Posterior cingulate gyrus (tissue), 11 donors: ENCODE results near the gene SEMA6B.
"Not testable (repeated sequence)": the region's sequence is repeated elsewhere in the genome, so short reads cannot be mapped to it uniquely, and the experiment has no call there.

Source experiments
- DNase-seq, 10 donors: peaks; one replicate each; pipeline versions ENCODE4 v3.0.0 to v3.0.0-alpha.2; 2020 to 2021; ENCODE audit warnings: mixed read lengths in 3 of 10
- intact Hi-C: fragments of 100-400 bp; cut with DNase I; formaldehyde crosslinking; loops from one replicate; pipeline ENCODE4 v1.15.1; 2023

SEMA6B gene

GRCh38 chr19:4553775-4554174 lies 5.7 kb downstream of the SEMA6B start:
- intact Hi-C loops, result no loop called here

GRCh38 chr19:4553092-4553695 lies 6.3 kb downstream of the SEMA6B start:
- no peak for DNase-seq
- intact Hi-C loops, result no loop called here

More at GRCh38 chr19:4553775-4554174, 5.7 kb downstream of the SEMA6B start:
- DNase-seq, result no peak

- DNase-seq, result no peak
- intact Hi-C loops, result no loop called here
These were observed 7.0 kb downstream of the SEMA6B start for GRCh38 chr19:4552525-4552819.

- intact Hi-C loops, result no loop called here
- DNase-seq, result no peak
These were observed 8.9 kb downstream of the SEMA6B start for GRCh38 chr19:4550479-4551050.

GRCh38 chr19:4550018-4550417 lies 9.5 kb downstream of the SEMA6B start:
- intact Hi-C loops, result no loop called here
- no peak for DNase-seq

- intact Hi-C loops, result no loop called here
- DNase-seq, result no peak
These were observed 11.3 kb downstream of the SEMA6B start for GRCh38 chr19:4548238-4548584.

- no peak for DNase-seq
- intact Hi-C loops, result no loop called here
These were observed 11.9 kb downstream of the SEMA6B start for GRCh38 chr19:4547303-4548237.

GRCh38 chr19:4543842-4544647 lies 15.4 kb downstream of the SEMA6B start:
- intact Hi-C loops, result no loop called here
- DNase-seq, result no peak

GRCh38 chr19:4542896-4543841 lies 16.3 kb downstream of the SEMA6B start:
- DNase-seq, result no peak
- intact Hi-C loops, result no loop called here

GRCh38 chr19:4541806-4542145 lies 17.7 kb downstream of the SEMA6B start:
- intact Hi-C loops, DNase-seq: not testable (repeated sequence)

- no peak for DNase-seq
- intact Hi-C loops, result no loop called here
These were observed 18.2 kb downstream of the SEMA6B start for GRCh38 chr19:4541114-4541805.

GRCh38 chr19:4539693-4540581 lies 19.5 kb downstream of the SEMA6B start, which contains the start of gene LRG1:
LRG1 (minus strand) TSS chr19:4540036; CDS start chr19:4540013, 23 bp downstream.
- intact Hi-C loops, result no loop called here
- no peak for DNase-seq

- DNase-seq, result no peak
- intact Hi-C loops, result no loop called here
These were observed 20.3 kb downstream of the SEMA6B start for GRCh38 chr19:4539169-4539692.

- intact Hi-C loops, result no loop called here
- no peak for DNase-seq
These were observed 20.9 kb downstream of the SEMA6B start for GRCh38 chr19:4538601-4538954.

GRCh38 chr19:4537953-4538600 lies 21.4 kb downstream of the SEMA6B start:
- no peak for DNase-seq
- intact Hi-C loops, result no loop called here

GRCh38 chr19:4536798-4537197 lies 22.7 kb downstream of the SEMA6B start:
- intact Hi-C loops, result no loop called here
- DNase-seq, result no peak

- peak; percentile 51 to 95 (median 79) for DNase-seq
- intact Hi-C loops, result no loop called here
These were observed 24.4 kb downstream of the SEMA6B start, which contains the start of gene PLIN5 for GRCh38 chr19:4534836-4535658. PLIN5 (minus strand) TSS chr19:4535224; CDS start chr19:4534074, 1,150 bp downstream.
